Hepatocyte (in vitro differentiated cells): ENCODE data around the gene BAZ2B. TPM values are rescaled to one million over a fixed set of nuclear protein-coding genes. Genes with fewer than 3 reads are reported as not detected.

Source experiments
- DNase-seq: peaks from one replicate; pipeline ENCODE4 v3.0.0-alpha.2; 2016; ENCODE audit warnings: low spot score
- H2AFZ ChIP-seq: fragments of 200-600 bp; sonication (generic); 2 replicates; pipeline ENCODE4 v1.6.0; 2016; ENCODE audit warnings: antibody characterized with exemption, mild to moderate bottlenecking
- H3K27ac ChIP-seq: fragments of 200-600 bp; sonication (generic); 2 replicates; pipeline ENCODE4 v1.5.1; 2016; ENCODE audit warnings: mild to moderate bottlenecking
- H3K27me3 ChIP-seq: fragments of 200-600 bp; sonication (generic); 2 replicates; pipeline ENCODE4 v1.6.1; 2016
- H3K36me3 ChIP-seq: fragments of 200-600 bp; sonication (generic); replicated peaks from 2 replicates; pipeline ENCODE4 v1.5.1; 2016; ENCODE audit warnings: low read depth; ENCODE audit not compliant: insufficient read depth
- H3K4me1 ChIP-seq: fragments of 200-600 bp; sonication (generic); 2 replicates; pipeline ENCODE4 v1.5.1; 2016; ENCODE audit warnings: mild to moderate bottlenecking, moderate library complexity; ENCODE audit not compliant: insufficient read depth
- H3K4me2 ChIP-seq: fragments of 200-600 bp; sonication (generic); 2 replicates; pipeline ENCODE4 v1.6.0; 2016
- H3K4me3 ChIP-seq: fragments of 200-600 bp; sonication (generic); 2 replicates; pipeline ENCODE4 v1.5.1; 2016; ENCODE audit warnings: mild to moderate bottlenecking
- H3K79me2 ChIP-seq: fragments of 200-600 bp; sonication (generic); 2 replicates; pipeline ENCODE4 v1.6.0; 2017; ENCODE audit warnings: mild to moderate bottlenecking
- H3K9me2 ChIP-seq: fragments of 200-600 bp; sonication (generic); replicated peaks from 2 replicates; pipeline ENCODE4 v1.6.0; 2017; ENCODE audit warnings: mild to moderate bottlenecking; ENCODE audit not compliant: insufficient read depth
- H3K9me3 ChIP-seq: fragments of 200-600 bp; sonication (generic); 2 replicates; pipeline ENCODE4 v1.5.1; 2016; ENCODE audit warnings: low read depth, mild to moderate bottlenecking
- H4K20me1 ChIP-seq: fragments of 200-600 bp; sonication (generic); 2 replicates; pipeline ENCODE4 v1.6.0; 2016; ENCODE audit warnings: mild to moderate bottlenecking; ENCODE audit not compliant: insufficient read depth, poor library complexity, severe bottlenecking
- EZH2 ChIP-seq: fragments of 200-600 bp; sonication (generic); IDR thresholded peaks from 2 replicates; pipeline ENCODE4 v1.6.1; 2016; ENCODE audit warnings: antibody characterized with exemption, mild to moderate bottlenecking, borderline replicate concordance
- EZH2phosphoT487 ChIP-seq: fragments of 200-600 bp; sonication (generic); IDR thresholded peaks from one replicate; pipeline ENCODE4 v1.6.1; 2018; ENCODE audit warnings: antibody characterized with exemption, mild to moderate bottlenecking, low read depth, moderate library complexity; ENCODE audit not compliant: unreplicated experiment, severe bottlenecking
- WGBS: methylation state at CpG from one replicate; pipeline ENCODE4 v1.1.6; 2016; ENCODE audit warnings: low lambda C conversion rate; ENCODE audit errors: missing lambda C conversion rate; 5-methylcytosine and 5-hydroxymethylcytosine counted together
- polyA plus RNA-seq: library from polyadenylated mRNA; unstranded; fragments of >200 nt; fragmentation: Nextera tagmentation; extraction: Ambion mirVana; gene quantifications from 2 replicates; pipeline ENCODE4 v1.2.1, GENCODE V29; 2016
- total RNA-seq: library from RNA; depleted of rRNA; stranded (reverse); fragments of >200 nt; gene quantifications from 2 replicates; pipeline ENCODE4 v1.2.3, GENCODE V29; 2014
- TF ChIP-seq, protein P1 (sequence below): fragments of 200-600 bp; sonication (generic); IDR thresholded peaks from 2 replicates; pipeline ENCODE4 v1.5.1; 2016; ENCODE audit warnings: antibody characterized with exemption, mild to moderate bottlenecking; ENCODE audit not compliant: poor library complexity

Gene BAZ2B
- total and polyA plus RNA-seq, 2 experiments from 2014 or later = 40.7 to 83.3 TPM

DNA sequence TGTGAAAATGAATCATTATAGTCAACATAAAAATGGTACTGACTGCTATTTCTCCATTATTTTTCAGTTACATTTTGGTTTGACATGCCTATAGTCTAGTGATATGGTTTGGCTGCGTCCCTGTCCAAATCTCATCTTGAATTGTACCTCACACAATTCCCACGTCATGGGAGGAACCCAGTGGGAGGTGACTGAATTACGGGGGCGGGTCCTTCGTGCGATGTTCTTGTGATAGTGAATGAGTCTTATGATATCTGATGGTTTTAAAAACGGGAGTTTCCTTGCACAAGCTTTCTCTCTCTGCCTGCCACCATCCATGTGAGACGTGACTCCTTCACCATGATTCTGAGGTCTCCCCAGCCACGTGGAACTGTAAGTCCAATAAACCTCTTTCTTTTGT, 70.3 kb downstream of the BAZ2B start:
- 90% methylated on average over 9 of the region's 9 CpGs for WGBS
- H3K4me3 ChIP-seq = no peak overlapping the region
- TF ChIP-seq EZH2 (no peak), EZH2phosphoT487 (no peak)
- TF ChIP-seq, protein P1, sequence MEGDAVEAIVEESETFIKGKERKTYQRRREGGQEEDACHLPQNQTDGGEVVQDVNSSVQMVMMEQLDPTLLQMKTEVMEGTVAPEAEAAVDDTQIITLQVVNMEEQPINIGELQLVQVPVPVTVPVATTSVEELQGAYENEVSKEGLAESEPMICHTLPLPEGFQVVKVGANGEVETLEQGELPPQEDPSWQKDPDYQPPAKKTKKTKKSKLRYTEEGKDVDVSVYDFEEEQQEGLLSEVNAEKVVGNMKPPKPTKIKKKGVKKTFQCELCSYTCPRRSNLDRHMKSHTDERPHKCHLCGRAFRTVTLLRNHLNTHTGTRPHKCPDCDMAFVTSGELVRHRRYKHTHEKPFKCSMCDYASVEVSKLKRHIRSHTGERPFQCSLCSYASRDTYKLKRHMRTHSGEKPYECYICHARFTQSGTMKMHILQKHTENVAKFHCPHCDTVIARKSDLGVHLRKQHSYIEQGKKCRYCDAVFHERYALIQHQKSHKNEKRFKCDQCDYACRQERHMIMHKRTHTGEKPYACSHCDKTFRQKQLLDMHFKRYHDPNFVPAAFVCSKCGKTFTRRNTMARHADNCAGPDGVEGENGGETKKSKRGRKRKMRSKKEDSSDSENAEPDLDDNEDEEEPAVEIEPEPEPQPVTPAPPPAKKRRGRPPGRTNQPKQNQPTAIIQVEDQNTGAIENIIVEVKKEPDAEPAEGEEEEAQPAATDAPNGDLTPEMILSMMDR = no peak
- no peak overlapping the region for H2AFZ ChIP-seq
- no peak overlapping the region for H3K4me2 ChIP-seq
- H4K20me1 ChIP-seq = peaks cover 2% of the 10 kb centered on the region
- H3K9me3 ChIP-seq = peaks cover 7% of the 10 kb centered on the region
- no peak for DNase-seq
- no peaks in the 10 kb centered on the region for H3K36me3 ChIP-seq
- peaks cover 21% of the 10 kb centered on the region for H3K79me2 ChIP-seq
- no peaks in the 10 kb centered on the region for H3K27me3 ChIP-seq
- no peak overlapping the region for H3K27ac ChIP-seq
- no peaks in the 10 kb centered on the region for H3K4me1 ChIP-seq
- H3K9me2 ChIP-seq = no peaks in the 10 kb centered on the region

DNA sequence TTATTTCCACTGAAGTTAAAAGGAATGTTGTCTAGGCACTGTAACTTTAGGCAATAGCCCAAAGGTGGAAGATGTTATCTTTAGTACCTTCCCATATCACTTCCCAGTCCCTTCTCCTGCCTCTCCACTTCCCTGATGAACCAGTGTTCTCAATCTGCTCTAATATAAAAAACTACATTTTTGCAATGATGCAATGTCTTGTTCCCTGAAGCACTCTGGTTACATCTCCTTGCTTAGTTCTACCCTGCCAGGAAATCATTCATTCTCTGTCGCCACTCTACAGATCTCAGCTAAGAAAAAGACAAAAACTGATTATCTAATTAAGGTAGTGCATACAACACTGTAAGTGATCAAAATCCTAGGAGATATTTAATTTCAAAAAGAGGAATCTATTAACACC, 71.3 kb downstream of the BAZ2B start:
- 97% methylated on average over 1 of the region's 1 CpG for WGBS
- no peak for DNase-seq
- H3K4me3 ChIP-seq = no peak overlapping the region
- TF ChIP-seq EZH2 (no peak), EZH2phosphoT487 (no peak)
- TF ChIP-seq, protein P1 = no peak
- H3K27me3 ChIP-seq = no peaks in the 10 kb centered on the region
- no peak overlapping the region for H3K4me2 ChIP-seq
- H3K79me2 ChIP-seq = peaks cover 21% of the 10 kb centered on the region
- peaks cover 7% of the 10 kb centered on the region for H3K9me3 ChIP-seq
- no peaks in the 10 kb centered on the region for H3K9me2 ChIP-seq
- no peaks in the 10 kb centered on the region for H3K36me3 ChIP-seq
- H4K20me1 ChIP-seq = peaks cover 2% of the 10 kb centered on the region
- no peak overlapping the region for H3K27ac ChIP-seq
- no peaks in the 10 kb centered on the region for H3K4me1 ChIP-seq
- H2AFZ ChIP-seq = no peak overlapping the region

DNA sequence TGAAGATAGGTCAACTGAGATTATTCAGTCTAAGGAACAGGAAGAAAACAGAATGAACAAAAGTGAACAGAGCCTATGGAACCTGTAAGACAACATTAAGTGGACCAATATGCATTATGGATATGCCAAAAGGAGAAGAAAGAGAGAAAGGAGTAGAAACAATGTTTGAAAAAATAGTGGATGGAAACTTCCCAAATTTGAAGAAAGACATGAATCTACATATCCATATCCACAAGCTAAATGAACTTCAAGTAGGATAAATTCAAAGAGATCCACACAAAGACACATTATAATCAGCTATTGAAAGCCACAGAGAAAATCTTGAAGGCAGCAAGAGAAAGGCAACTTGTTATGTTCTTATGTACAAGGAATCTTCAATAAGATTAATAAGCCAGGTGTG, 74.2 kb downstream of the BAZ2B start:
- no peak for DNase-seq
- H3K4me1 ChIP-seq = no peaks in the 10 kb centered on the region
- no peak overlapping the region for H3K4me3 ChIP-seq
- no peaks in the 10 kb centered on the region for H3K36me3 ChIP-seq
- peaks cover 7% of the 10 kb centered on the region for H3K9me3 ChIP-seq
- TF ChIP-seq EZH2phosphoT487 (no peak), EZH2 (no peak)
- TF ChIP-seq, protein P1 = no peak
- H3K27ac ChIP-seq = no peak overlapping the region
- H3K27me3 ChIP-seq = no peaks in the 10 kb centered on the region
- H3K4me2 ChIP-seq = no peak overlapping the region
- H4K20me1 ChIP-seq = peaks cover 1% of the 10 kb centered on the region
- H3K9me2 ChIP-seq = no peaks in the 10 kb centered on the region
- H2AFZ ChIP-seq = no peak overlapping the region
- peaks cover 21% of the 10 kb centered on the region for H3K79me2 ChIP-seq

DNA sequence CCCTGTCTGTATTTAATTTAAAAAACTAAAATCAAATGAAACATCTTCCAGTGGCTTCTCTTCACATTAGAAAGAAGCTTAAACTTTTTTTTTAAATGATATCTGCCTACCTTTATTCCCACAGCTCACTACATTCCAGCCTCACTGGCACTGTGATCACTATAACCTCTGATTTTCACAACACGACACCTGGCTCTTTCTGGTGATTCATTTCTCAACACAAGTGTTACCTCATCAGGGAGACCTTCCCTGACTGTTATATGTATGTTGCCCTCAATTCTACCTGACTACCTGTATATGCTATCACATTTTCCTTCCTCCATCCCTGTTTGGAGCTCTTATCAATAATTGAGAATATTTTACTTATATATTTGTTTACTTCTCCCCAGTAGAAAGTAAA, 76.6 kb downstream of the BAZ2B start:
- no peak for DNase-seq
- Histone ChIP-seq H3K9me3 (peaks cover 7% of the 10 kb centered on the region), H3K4me2 (no peak overlapping the region), H4K20me1 (no peaks in the 10 kb centered on the region), H3K4me3 (no peak overlapping the region), H3K27ac (no peak overlapping the region), H3K36me3 (no peaks in the 10 kb centered on the region), H3K79me2 (peaks cover 22% of the 10 kb centered on the region), H2AFZ (no peak overlapping the region), H3K4me1 (no peaks in the 10 kb centered on the region), H3K9me2 (no peaks in the 10 kb centered on the region), H3K27me3 (no peaks in the 10 kb centered on the region)
- WGBS = 86% methylated on average over 1 of the region's 1 CpG
- TF ChIP-seq, protein P1 = no peak
- TF ChIP-seq EZH2phosphoT487 = no peak
- TF ChIP-seq EZH2 = no peak
